Measurements from ENCODE around the gene AATK. TPM values are rescaled to one million over a fixed set of nuclear protein-coding genes. Genes with fewer than 3 reads are reported as not detected.

AATK gene
- total and polyA plus RNA-seq, 9 of the 15 experiments (the other 6 are each of a cell fraction or from before 2014, with no cell fraction given) = 0.11 to 0.55 (median 0.38) TPM; not detected in 5

- no peak overlapping the region for H3K9ac ChIP-seq (ENCODE audit: insufficient read depth in 1 of 2, low read depth in 2 of 2, low read length in 2 of 2)
- H3K27ac ChIP-seq (ENCODE audit: extremely low read depth, low read depth, low read length) = no peak overlapping the region
- in situ Hi-C loops (cut with MboI) = loop anchor here (25.0 kb wide), 1 partner anchor 100 kb away; the partner anchor contains the start of genes NDUFAF8 and TEPSIN
- H2AFZ ChIP-seq (ENCODE audit: low read depth, low read length) = no peak overlapping the region
- no peaks in the 10 kb centered on the region for H3K36me3 ChIP-seq (ENCODE audit: control insufficient read depth, insufficient read depth, low read length)
- H3K79me2 ChIP-seq (ENCODE audit: control insufficient read depth, insufficient read depth, low read length) = no peaks in the 10 kb centered on the region
- peaks cover 7 to 53% of the 10 kb centered on the region in 2 experiments; a peak in 4 of 5 replicates for H3K4me1 ChIP-seq (replicated peaks in 1 of 2; ENCODE audit: control insufficient read depth in 2 of 2, insufficient read depth in 2 of 2, low read length in 2 of 2)
- ChIA-PET POLR2A (no interaction called here), CTCF (ENCODE audit: low intra/inter-chr PET ratio) (no interaction called here)
- BruUV-seq (replicated peaks) = no TSS peak
- peaks cover 2% of the 10 kb centered on the region; the same call in 1 of the 2 replicates for H3K9me3 ChIP-seq (replicated peaks; ENCODE audit: control insufficient read depth, insufficient read depth, low read depth, low read length)
- no peaks in the 10 kb centered on the region for H3K9me1 ChIP-seq (ENCODE audit: control insufficient read depth, insufficient read depth, low read length)
- no peak overlapping the region for H3K4me3 ChIP-seq
- peaks cover 6% of the 10 kb centered on the region for H4K20me1 ChIP-seq (replicated peaks; ENCODE audit: control insufficient read depth, insufficient read depth, low read length)
- H3K27me3 ChIP-seq (ENCODE audit: control insufficient read depth in 2 of 2, insufficient read depth in 2 of 2, low read length in 2 of 2) = peaks cover 0 to 20% of the 10 kb centered on the region in 2 experiments; a peak in 3 of 5 replicates
- no peak overlapping the region for H3K4me2 ChIP-seq (ENCODE audit: insufficient read depth, low read length)
- TF ChIP-seq NUFIP1 (IDR thresholded peaks at IDR 0.05; ENCODE audit: partially characterized antibody) (no peak), SRSF9 (IDR thresholded peaks at IDR 0.05; ENCODE audit: borderline replicate concordance, low read depth, low read length) (no peak), LEF1 (IDR thresholded peaks at IDR 0.05) (no peak), ZNF592 (IDR thresholded peaks at IDR 0.05) (no peak), EGR1 (conservative IDR thresholded peaks at IDR 0.05) (no peak), POLR2H (tag; IDR thresholded peaks at IDR 0.05; ENCODE audit: low read depth) (no peak)
- DNase-seq (ENCODE audit: extremely low read depth in 1 of 4, low spot score in 3 of 4) (no peak), FAIRE-seq (no peak), ATAC-seq (no peak)
- intact Hi-C loops (cut with micrococcal nuclease) = no loop called here
- 82% methylated on average over 8 of the region's 13 CpGs for WGBS (ENCODE audit: insufficient coverage, low coverage, missing lambda C conversion rate)
These were observed 28.8 kb downstream of the AATK start for GRCh38 chr17:81137248-81137647.
